ENCODE measurements around the gene HCN3. TPM values are rescaled to one million over a fixed set of nuclear protein-coding genes. Genes with fewer than 3 reads are reported as not detected.
"Not testable (repeated sequence)": the region's sequence is repeated elsewhere in the genome, so short reads cannot be mapped to it uniquely, and the experiment has no call there.

Gene HCN3
- total and polyA plus RNA-seq, 2 of the 13 experiments (the other 11 are each of a cell fraction or from before 2014, with no cell fraction given): 2.4 to 10.2 TPM

- BruUV-seq (replicated peaks); in situ Hi-C loops (cut with HindIII; ENCODE audit: extremely low pct_ligation_motif_present, low pct_unique_long_range_greater_than_20kb); H2AFZ ChIP-seq (ENCODE audit: low read length); H3K79me2 ChIP-seq (ENCODE audit: insufficient read depth, low read length); H3K4me2 ChIP-seq (ENCODE audit: low read depth, low read length); CTCF ChIA-PET (ENCODE audit: low intra/inter-chr PET ratio, low total read pairs); H4K20me1 ChIP-seq (ENCODE audit: insufficient read depth, low read length); FAIRE-seq; H3K9ac ChIP-seq (ENCODE audit: insufficient read depth, low read depth, low read length); H3K9me3 ChIP-seq (ENCODE audit: low read length); H3K4me3 ChIP-seq (replicated peaks in 1 of 3; ENCODE audit: insufficient read depth in 1 of 3, low read depth in 2 of 3, low read length in 3 of 3); intact Hi-C loops (cut with micrococcal nuclease; ENCODE audit: unreplicated experiment); ATAC-seq; H3K27me3 ChIP-seq (ENCODE audit: control insufficient read depth in 1 of 2, insufficient read depth in 2 of 2, low read length in 2 of 2); DNase-seq (ENCODE audit: low spot score); H3K27ac ChIP-seq (ENCODE audit: extremely low read length, insufficient read depth, low read length): not testable (repeated sequence)
- Histone ChIP-seq H3K36me3 (replicated peaks in 1 of 2; ENCODE audit: control insufficient read depth in 1 of 2, insufficient read depth in 2 of 2, low read length in 2 of 2) (peaks cover 2 to 32% of the 10 kb centered on the region in 2 experiments; a peak in 4 of 5 replicates), H3K4me1 (ENCODE audit: insufficient read depth, low read length) (peaks cover 24% of the 10 kb centered on the region)
- over 99% methylated on average over 7 of the region's 7 CpGs for WGBS (ENCODE audit: low lambda C conversion rate)
- peak; percentile 21; the same call in 1 of the 2 replicates for TF ChIP-seq CEBPB (IDR thresholded peaks at IDR 0.05; ENCODE audit: borderline replicate concordance, low read depth, low read length)
- POLR2A ChIA-PET: interaction anchor here (1.3 kb wide), 1 partner anchor 56 kb away, joined by 3 read pairs; the partner anchor contains the start of gene CLK2
Measured at GRCh38 chr1:155328856-155329255, 51.6 kb downstream of the HCN3 start.

GRCh38 chr1:155329980-155330598 is 52.8 kb downstream of the HCN3 start:
- intact Hi-C loops (cut with micrococcal nuclease; ENCODE audit: unreplicated experiment): no loop called here
- Histone ChIP-seq H3K27ac (ENCODE audit: extremely low read length, insufficient read depth, low read length) (no peak overlapping the region), H3K36me3 (replicated peaks in 1 of 2; ENCODE audit: control insufficient read depth in 1 of 2, insufficient read depth in 2 of 2, low read length in 2 of 2) (peaks cover 2 to 38% of the 10 kb centered on the region in 2 experiments; a peak in 4 of 5 replicates), H3K9ac (ENCODE audit: insufficient read depth, low read depth, low read length) (no peak overlapping the region), H4K20me1 (ENCODE audit: insufficient read depth, low read length) (no peaks in the 10 kb centered on the region), H3K4me2 (ENCODE audit: low read depth, low read length) (no peak overlapping the region), H3K27me3 (ENCODE audit: control insufficient read depth in 1 of 2, insufficient read depth in 2 of 2, low read length in 2 of 2) (no peaks in the 10 kb centered on the region), H3K4me3 (replicated peaks in 1 of 3; ENCODE audit: insufficient read depth in 1 of 3, low read depth in 2 of 3, low read length in 3 of 3) (no peak overlapping the region), H3K79me2 (ENCODE audit: insufficient read depth, low read length) (peaks cover 3% of the 10 kb centered on the region), H3K9me3 (ENCODE audit: low read length) (no peaks in the 10 kb centered on the region), H2AFZ (ENCODE audit: low read length) (no peak overlapping the region), H3K4me1 (ENCODE audit: insufficient read depth, low read length) (peaks cover 24% of the 10 kb centered on the region)
- ChIA-PET POLR2A (interaction anchor here (0.7 kb wide), 1 partner anchor 79 kb away, joined by 4 read pairs; no protein-coding TSS in a partner anchor), CTCF (ENCODE audit: low intra/inter-chr PET ratio, low total read pairs) (no interaction called here)
- FAIRE-seq (no peak), ATAC-seq (no peak), DNase-seq (ENCODE audit: low spot score) (no peak)
- in situ Hi-C loops (cut with HindIII; ENCODE audit: extremely low pct_ligation_motif_present, low pct_unique_long_range_greater_than_20kb): no loop called here
- BruUV-seq (replicated peaks): no TSS peak
- 97% methylated on average over 4 of the region's 11 CpGs for WGBS (ENCODE audit: low lambda C conversion rate)
- TF ChIP-seq AGO2 (optimal IDR thresholded peaks at IDR 0.05; ENCODE audit: low read depth, low read length): peak; percentile 38
- no peak for TF ChIP-seq RARG (CRISPR knock-in tag; IDR thresholded peaks at IDR 0.05; ENCODE audit: low read depth)
